MM.1S (cell line): ENCODE data around the gene WSCD1.

ENCODE experiments used
- DNase-seq: peaks from one replicate; pipeline ENCODE4 v3.0.0-alpha.2; 2015
- H2AFZ ChIP-seq: fragments of 300-600 bp; sonication (generic); 2 replicates; pipeline ENCODE4 v1.6.0; 2016; ENCODE audit warnings: antibody characterized with exemption, low read length
- H3F3A ChIP-seq: fragments of 300-600 bp; sonication (generic); 2 replicates; pipeline ENCODE4 v1.6.1; 2016; ENCODE audit warnings: mild to moderate bottlenecking, antibody characterized with exemption, low read length, moderate library complexity, mixed read lengths; ENCODE audit not compliant: insufficient read depth
- H3K27ac ChIP-seq: fragments of 300-600 bp; sonication (generic); 2 replicates; pipeline ENCODE4 v1.5.1; 2016; ENCODE audit warnings: mild to moderate bottlenecking, low read length
- H3K27me3 ChIP-seq: fragments of 300-600 bp; sonication (generic); replicated peaks from 2 replicates; pipeline ENCODE4 v1.6.0; 2016; ENCODE audit warnings: low read length; ENCODE audit not compliant: insufficient read depth
- H3K36me3 ChIP-seq: fragments of 300-600 bp; sonication (generic); replicated peaks from 2 replicates; pipeline ENCODE4 v1.6.1; 2016; ENCODE audit warnings: mild to moderate bottlenecking, low read length, mixed read lengths; ENCODE audit not compliant: insufficient read depth
- H3K4me1 ChIP-seq: fragments of 300-600 bp; sonication (generic); 2 replicates; pipeline ENCODE4 v1.6.1; 2016; ENCODE audit warnings: low read length, mixed read lengths
- H3K4me2 ChIP-seq: fragments of 300-600 bp; sonication (generic); 2 replicates; pipeline ENCODE4 v1.6.0; 2016; ENCODE audit warnings: low read depth, low read length
- H3K4me3 ChIP-seq: fragments of 300-600 bp; sonication (generic); 2 replicates; pipeline ENCODE4 v1.5.1; 2016; ENCODE audit warnings: low read length, mixed read lengths
- H3K79me2 ChIP-seq: fragments of 300-600 bp; sonication (generic); 2 replicates; pipeline ENCODE4 v1.6.1; 2016; ENCODE audit warnings: mixed run types, low read length, mixed read lengths
- H3K9ac ChIP-seq: fragments of 300-600 bp; sonication (generic); 2 replicates; pipeline ENCODE4 v1.6.1; 2016; ENCODE audit warnings: low read length, mixed read lengths
- H3K9me2 ChIP-seq: fragments of 300-600 bp; sonication (generic); replicated peaks from 2 replicates; pipeline ENCODE4 v1.6.1; 2016; ENCODE audit warnings: mild to moderate bottlenecking, low read length, mixed read lengths; ENCODE audit not compliant: insufficient read depth
- H3K9me3 ChIP-seq: fragments of 300-600 bp; sonication (generic); replicated peaks from 2 replicates; pipeline ENCODE4 v1.6.1; 2016; ENCODE audit warnings: mild to moderate bottlenecking, low read length, mixed read lengths; ENCODE audit not compliant: insufficient read depth
- H4K20me1 ChIP-seq: fragments of 300-600 bp; sonication (generic); 2 replicates; pipeline ENCODE4 v1.6.1; 2016; ENCODE audit warnings: mild to moderate bottlenecking, low read length, moderate library complexity, mixed read lengths; ENCODE audit not compliant: insufficient read depth
- EZH2 ChIP-seq: fragments of 300-600 bp; sonication (generic); optimal IDR thresholded peaks from 2 replicates; pipeline ENCODE3; 2017; ENCODE audit warnings: low read depth, mild to moderate bottlenecking, antibody characterized with exemption, low read length, mixed read lengths
- EZH2phosphoT487 ChIP-seq: fragments of 300-600 bp; sonication (generic); IDR thresholded peaks from 2 replicates; pipeline ENCODE4 v1.6.1; 2018; ENCODE audit warnings: antibody characterized with exemption, low read length
- TF ChIP-seq, protein P1 (sequence below): fragments of 300-600 bp; sonication (generic); IDR thresholded peaks from 2 replicates; pipeline ENCODE4 v1.5.1; 2016; ENCODE audit warnings: antibody characterized with exemption, low read length, mixed read lengths

Gene WSCD1

DNA sequence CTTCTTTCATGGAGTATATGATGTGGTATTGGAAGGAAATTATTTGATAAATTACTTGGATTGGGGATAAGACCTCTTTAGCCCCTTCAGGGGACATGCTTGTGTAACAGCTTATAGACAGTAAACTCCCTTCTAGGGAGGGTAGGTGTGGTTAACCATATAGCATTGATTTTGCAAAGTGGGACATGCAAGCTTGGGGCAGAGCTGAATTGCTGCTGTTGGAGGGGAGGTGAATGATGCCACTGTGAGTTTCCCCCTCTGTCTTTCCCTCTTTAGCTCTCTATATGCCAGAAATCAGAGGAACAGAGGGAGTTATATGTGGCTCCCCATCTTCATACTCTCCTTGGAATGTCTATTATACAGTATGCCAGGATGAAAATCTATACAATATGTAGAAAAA, 54.7 kb downstream of the WSCD1 start:
- Histone ChIP-seq H3K9ac (no peak overlapping the region), H3K4me3 (no peak overlapping the region), H4K20me1 (no peaks in the 10 kb centered on the region), H3K79me2 (no peaks in the 10 kb centered on the region), H2AFZ (no peak overlapping the region), H3K4me1 (no peaks in the 10 kb centered on the region), H3K9me3 (no peaks in the 10 kb centered on the region), H3K9me2 (no peaks in the 10 kb centered on the region), H3F3A (no peaks in the 10 kb centered on the region), H3K4me2 (no peak overlapping the region), H3K36me3 (0 out of 2 replicates have a peak, but pooled peaks cover 4% of the 10 kb centered on the region), H3K27ac (no peak overlapping the region), H3K27me3 (no peaks in the 10 kb centered on the region)
- no peak for TF ChIP-seq EZH2phosphoT487
- TF ChIP-seq EZH2, result no peak
- TF ChIP-seq, protein P1, sequence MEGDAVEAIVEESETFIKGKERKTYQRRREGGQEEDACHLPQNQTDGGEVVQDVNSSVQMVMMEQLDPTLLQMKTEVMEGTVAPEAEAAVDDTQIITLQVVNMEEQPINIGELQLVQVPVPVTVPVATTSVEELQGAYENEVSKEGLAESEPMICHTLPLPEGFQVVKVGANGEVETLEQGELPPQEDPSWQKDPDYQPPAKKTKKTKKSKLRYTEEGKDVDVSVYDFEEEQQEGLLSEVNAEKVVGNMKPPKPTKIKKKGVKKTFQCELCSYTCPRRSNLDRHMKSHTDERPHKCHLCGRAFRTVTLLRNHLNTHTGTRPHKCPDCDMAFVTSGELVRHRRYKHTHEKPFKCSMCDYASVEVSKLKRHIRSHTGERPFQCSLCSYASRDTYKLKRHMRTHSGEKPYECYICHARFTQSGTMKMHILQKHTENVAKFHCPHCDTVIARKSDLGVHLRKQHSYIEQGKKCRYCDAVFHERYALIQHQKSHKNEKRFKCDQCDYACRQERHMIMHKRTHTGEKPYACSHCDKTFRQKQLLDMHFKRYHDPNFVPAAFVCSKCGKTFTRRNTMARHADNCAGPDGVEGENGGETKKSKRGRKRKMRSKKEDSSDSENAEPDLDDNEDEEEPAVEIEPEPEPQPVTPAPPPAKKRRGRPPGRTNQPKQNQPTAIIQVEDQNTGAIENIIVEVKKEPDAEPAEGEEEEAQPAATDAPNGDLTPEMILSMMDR, result no peak
- no peak for DNase-seq

DNA sequence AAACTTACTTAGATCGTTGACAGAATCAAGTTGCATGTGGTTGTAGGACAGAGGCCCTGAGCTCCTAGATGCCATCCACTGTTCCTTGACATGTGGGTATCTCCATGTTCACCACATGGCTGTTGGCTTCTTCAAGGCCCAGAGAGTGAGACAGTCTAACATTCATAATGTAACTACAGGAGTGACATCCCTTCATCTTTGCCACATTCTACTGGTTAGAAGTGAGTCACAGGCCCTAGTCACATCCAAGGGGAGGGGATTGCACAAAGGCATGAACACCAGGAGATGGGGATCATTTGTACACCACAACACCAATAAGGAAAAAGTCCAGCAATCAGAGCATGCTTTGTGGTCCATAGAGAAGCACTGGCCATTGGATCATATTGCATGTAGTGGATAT, 56.6 kb downstream of the WSCD1 start:
- H3K27ac ChIP-seq, result no peak overlapping the region
- no peak for DNase-seq
- H3K9me2 ChIP-seq, result no peaks in the 10 kb centered on the region
- H4K20me1 ChIP-seq, result no peaks in the 10 kb centered on the region
- no peaks in the 10 kb centered on the region for H3F3A ChIP-seq
- H3K36me3 ChIP-seq, result no peaks in the 10 kb centered on the region
- no peak overlapping the region for H3K4me2 ChIP-seq
- H3K9me3 ChIP-seq, result no peaks in the 10 kb centered on the region
- TF ChIP-seq, protein P1, result no peak
- TF ChIP-seq EZH2, result no peak
- TF ChIP-seq EZH2phosphoT487, result no peak
- H3K4me3 ChIP-seq, result no peak overlapping the region
- H3K27me3 ChIP-seq, result no peaks in the 10 kb centered on the region
- no peak overlapping the region for H2AFZ ChIP-seq
- H3K79me2 ChIP-seq, result no peaks in the 10 kb centered on the region
- no peak overlapping the region for H3K9ac ChIP-seq
- H3K4me1 ChIP-seq, result no peaks in the 10 kb centered on the region

DNA sequence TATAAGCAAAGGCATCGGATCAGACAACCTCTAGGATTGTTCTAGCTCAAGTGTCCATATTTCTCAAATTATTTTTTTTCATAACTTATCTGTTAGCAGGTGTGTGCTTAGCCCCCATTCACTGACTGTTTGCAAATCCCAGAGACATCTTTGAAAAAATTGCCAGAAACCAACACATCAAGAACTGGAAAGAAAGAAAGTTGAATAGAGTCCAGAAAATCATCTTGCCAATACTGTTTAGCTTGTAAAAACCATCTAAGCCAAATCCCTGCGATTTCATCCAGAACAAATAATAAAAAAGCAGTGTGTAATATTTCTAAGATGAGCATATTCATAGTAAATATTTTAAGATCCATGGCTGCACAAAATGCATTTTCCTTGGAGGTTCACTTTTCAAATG, 64.5 kb downstream of the WSCD1 start:
- Histone ChIP-seq H3F3A (0 out of 2 replicates have a peak, but pooled peaks cover 3% of the 10 kb centered on the region), H3K27ac (no peak overlapping the region), H3K79me2 (no peaks in the 10 kb centered on the region), H3K9me3 (no peaks in the 10 kb centered on the region), H3K4me2 (no peak overlapping the region), H3K9ac (no peak overlapping the region), H3K9me2 (no peaks in the 10 kb centered on the region), H2AFZ (no peak overlapping the region), H3K4me1 (peaks cover 21% of the 10 kb centered on the region), H3K4me3 (no peak overlapping the region), H4K20me1 (no peaks in the 10 kb centered on the region), H3K36me3 (no peaks in the 10 kb centered on the region), H3K27me3 (no peaks in the 10 kb centered on the region)
- DNase-seq, result no peak
- TF ChIP-seq, protein P1, result no peak
- TF ChIP-seq EZH2, result no peak
- TF ChIP-seq EZH2phosphoT487, result no peak
